Measurements from ENCODE around the gene ASIP.

The ASIP gene

GRCh38 chr20:34290471-34290870 is 49.2 kb downstream of the ASIP start:
- no peaks in the 10 kb centered on the region for H4K20me1 ChIP-seq (ENCODE audit: control insufficient read depth, insufficient read depth, low read depth, low read length)
- no peaks in the 10 kb centered on the region for H3K9me3 ChIP-seq (ENCODE audit: control insufficient read depth, insufficient read depth, low read length)

GRCh38 chr20:34292496-34292895 is 51.3 kb downstream of the ASIP start:
- no peak for TF ChIP-seq CTCF (IDR thresholded peaks at IDR 0.05; ENCODE audit: low read depth, low read length, poor library complexity, severe bottlenecking)
- TF ChIP-seq EZH2phosphoT487 (IDR thresholded peaks at IDR 0.05; ENCODE audit: borderline replicate concordance, low read length): no peak
- Histone ChIP-seq H3K4me3 (ENCODE audit: low read length) (no peak overlapping the region), H3K4me1 (ENCODE audit: control insufficient read depth, low read length) (no peaks in the 10 kb centered on the region), H3K9me2 (replicated peaks; ENCODE audit: control insufficient read depth, low read length) (no peaks in the 10 kb centered on the region), H3K27me3 (ENCODE audit: control insufficient read depth, low read length) (no peaks in the 10 kb centered on the region), H3K27ac (ENCODE audit: low read depth, low read length) (no peak overlapping the region), H3F3A (ENCODE audit: control insufficient read depth, insufficient read depth) (no peaks in the 10 kb centered on the region), H3K4me2 (ENCODE audit: low read length) (no peak overlapping the region), H4K20me1 (ENCODE audit: control insufficient read depth, insufficient read depth, low read depth, low read length) (no peaks in the 10 kb centered on the region), H3K36me3 (ENCODE audit: control insufficient read depth, low read length) (peaks cover 84% of the 10 kb centered on the region), H3K79me2 (ENCODE audit: control insufficient read depth, low read length) (peaks cover 40% of the 10 kb centered on the region), H3K9me3 (ENCODE audit: control insufficient read depth, insufficient read depth, low read length) (no peaks in the 10 kb centered on the region)

More at GRCh38 chr20:34290471-34290870, 49.2 kb downstream of the ASIP start:
- no peaks in the 10 kb centered on the region for H3K4me1 ChIP-seq (ENCODE audit: control insufficient read depth, low read length)
- no peak overlapping the region for H3K4me2 ChIP-seq (ENCODE audit: low read length)
- no peak overlapping the region for H3K4me3 ChIP-seq (ENCODE audit: low read length)
- no peaks in the 10 kb centered on the region for H3K9me2 ChIP-seq (replicated peaks; ENCODE audit: control insufficient read depth, low read length)
- peaks cover 20% of the 10 kb centered on the region for H3K79me2 ChIP-seq (ENCODE audit: control insufficient read depth, low read length)
- TF ChIP-seq EZH2phosphoT487 (IDR thresholded peaks at IDR 0.05; ENCODE audit: borderline replicate concordance, low read length) (no peak), CTCF (IDR thresholded peaks at IDR 0.05; ENCODE audit: low read depth, low read length, poor library complexity, severe bottlenecking) (no peak)
- no peaks in the 10 kb centered on the region for H3K27me3 ChIP-seq (ENCODE audit: control insufficient read depth, low read length)
- H3F3A ChIP-seq (ENCODE audit: control insufficient read depth, insufficient read depth): no peaks in the 10 kb centered on the region
- H3K27ac ChIP-seq (ENCODE audit: low read depth, low read length): no peak overlapping the region
- H3K36me3 ChIP-seq (ENCODE audit: control insufficient read depth, low read length): peaks cover 85% of the 10 kb centered on the region

GRCh38 chr20:34293119-34293518 is 51.9 kb downstream of the ASIP start:
- Histone ChIP-seq H4K20me1 (ENCODE audit: control insufficient read depth, insufficient read depth, low read depth, low read length) (no peaks in the 10 kb centered on the region), H3K27me3 (ENCODE audit: control insufficient read depth, low read length) (no peaks in the 10 kb centered on the region), H3K4me2 (ENCODE audit: low read length) (no peak overlapping the region)

More at GRCh38 chr20:34293119-34293518, 51.9 kb downstream of the ASIP start:
- H3K9me2 ChIP-seq (replicated peaks; ENCODE audit: control insufficient read depth, low read length): no peaks in the 10 kb centered on the region
- no peaks in the 10 kb centered on the region for H3F3A ChIP-seq (ENCODE audit: control insufficient read depth, insufficient read depth)
- no peak for TF ChIP-seq EZH2phosphoT487 (IDR thresholded peaks at IDR 0.05; ENCODE audit: borderline replicate concordance, low read length)
- TF ChIP-seq CTCF (IDR thresholded peaks at IDR 0.05; ENCODE audit: low read depth, low read length, poor library complexity, severe bottlenecking): no peak
- H3K79me2 ChIP-seq (ENCODE audit: control insufficient read depth, low read length): peaks cover 45% of the 10 kb centered on the region
- H3K4me3 ChIP-seq (ENCODE audit: low read length): no peak overlapping the region
- no peaks in the 10 kb centered on the region for H3K9me3 ChIP-seq (ENCODE audit: control insufficient read depth, insufficient read depth, low read length)
- peaks cover 78% of the 10 kb centered on the region for H3K36me3 ChIP-seq (ENCODE audit: control insufficient read depth, low read length)
- H3K4me1 ChIP-seq (ENCODE audit: control insufficient read depth, low read length): no peaks in the 10 kb centered on the region
- no peak overlapping the region for H3K27ac ChIP-seq (ENCODE audit: low read depth, low read length)

Measured in DOHH2 (cell line).